ENCODE data around the gene VMAC. TPM values are rescaled to one million over a fixed set of nuclear protein-coding genes. Genes with fewer than 3 reads are reported as not detected.

VMAC gene
- total and polyA plus RNA-seq, 2 donors (not counting 3 experiments of a cell fraction or from before 2014, with no cell fraction given), result 4.7 to 6.9 TPM

DNA sequence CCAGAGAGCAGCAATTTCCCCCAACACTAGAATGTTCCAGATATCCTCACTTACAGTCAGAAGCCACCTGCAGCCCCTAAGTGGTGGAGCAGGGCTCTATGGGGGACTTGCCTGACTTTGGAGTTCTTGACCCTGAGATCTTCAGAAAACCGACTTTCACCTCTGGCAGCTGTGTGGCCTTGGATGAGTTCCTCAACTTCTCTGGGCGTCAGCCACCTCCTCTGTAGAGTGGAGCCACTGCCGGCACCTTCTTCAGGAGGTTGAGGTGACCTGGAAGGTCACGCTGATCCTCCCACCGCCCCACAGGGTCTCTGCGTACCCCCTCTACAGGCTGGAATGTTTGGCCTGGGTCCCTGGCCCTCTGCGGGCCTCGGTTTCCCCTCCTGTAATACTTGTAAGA lies 27.2 kb upstream of the VMAC start:
- intact Hi-C loops (cut with micrococcal nuclease), result no loop called here
- no TSS peak for BruUV-seq (replicated peaks)
- POLR2A ChIA-PET, result no interaction called here

More for the DNA sequence above, 27.2 kb upstream of the VMAC start:
- Histone ChIP-seq H3K4me3 (replicated peaks in 1 of 3; ENCODE audit: insufficient read depth in 1 of 3, low read depth in 1 of 3, low read length in 3 of 3) (no peak overlapping the region), H3K4me2 (ENCODE audit: insufficient read depth, low read length) (no peak overlapping the region), H2AFZ (ENCODE audit: low read depth, low read length) (no peak overlapping the region), H4K20me1 (replicated peaks; ENCODE audit: control insufficient read depth, extremely low read depth, insufficient read depth, low read length) (no peaks in the 10 kb centered on the region), H3K9ac (replicated peaks; ENCODE audit: extremely low read depth, insufficient read depth, low read length) (no peak overlapping the region), H3K79me2 (ENCODE audit: control insufficient read depth, insufficient read depth, low read length) (no peaks in the 10 kb centered on the region), H3K4me1 (ENCODE audit: control insufficient read depth, extremely low read depth, insufficient read depth, low read length) (no peaks in the 10 kb centered on the region), H3K27me3 (ENCODE audit: control insufficient read depth in 2 of 2, insufficient read depth in 2 of 2, low read length in 2 of 2) (peaks cover 0 to 3% of the 10 kb centered on the region in 2 experiments), H3K9me1 (replicated peaks; ENCODE audit: control insufficient read depth, extremely low read depth, insufficient read depth, low read length) (no peaks in the 10 kb centered on the region), H3K27ac (ENCODE audit: insufficient read depth, low read depth, low read length) (no peak overlapping the region), H3K9me3 (replicated peaks; ENCODE audit: control insufficient read depth, insufficient read depth, low read length) (no peaks in the 10 kb centered on the region), H3K36me3 (ENCODE audit: control insufficient read depth in 2 of 2, extremely low read depth in 1 of 2, insufficient read depth in 2 of 2, low read length in 2 of 2) (no peaks in the 10 kb centered on the region)
- no peak for FAIRE-seq
- TF ChIP-seq JUN (IDR thresholded peaks at IDR 0.05; ENCODE audit: borderline replicate concordance, insufficient read depth, insufficient read length, low read depth), result no peak
- TF ChIP-seq EZH2 (IDR thresholded peaks at IDR 0.05; ENCODE audit: borderline replicate concordance, low read depth, low read length, severe bottlenecking), result no peak
- no peak for TF ChIP-seq MYC (IDR thresholded peaks at IDR 0.05; ENCODE audit: low read depth, low read length)
- no peak for TF ChIP-seq POLR2A (IDR thresholded peaks at IDR 0.05; ENCODE audit: low read depth, low read length)
- no peak for TF ChIP-seq FOS (IDR thresholded peaks at IDR 0.05; ENCODE audit: borderline replicate concordance, insufficient read depth, low read length)
- TF ChIP-seq, protein P1, sequence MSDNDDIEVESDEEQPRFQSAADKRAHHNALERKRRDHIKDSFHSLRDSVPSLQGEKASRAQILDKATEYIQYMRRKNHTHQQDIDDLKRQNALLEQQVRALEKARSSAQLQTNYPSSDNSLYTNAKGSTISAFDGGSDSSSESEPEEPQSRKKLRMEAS (IDR thresholded peaks at IDR 0.05; ENCODE audit: insufficient read depth, insufficient read length), result no peak
- TF ChIP-seq, protein P2, sequence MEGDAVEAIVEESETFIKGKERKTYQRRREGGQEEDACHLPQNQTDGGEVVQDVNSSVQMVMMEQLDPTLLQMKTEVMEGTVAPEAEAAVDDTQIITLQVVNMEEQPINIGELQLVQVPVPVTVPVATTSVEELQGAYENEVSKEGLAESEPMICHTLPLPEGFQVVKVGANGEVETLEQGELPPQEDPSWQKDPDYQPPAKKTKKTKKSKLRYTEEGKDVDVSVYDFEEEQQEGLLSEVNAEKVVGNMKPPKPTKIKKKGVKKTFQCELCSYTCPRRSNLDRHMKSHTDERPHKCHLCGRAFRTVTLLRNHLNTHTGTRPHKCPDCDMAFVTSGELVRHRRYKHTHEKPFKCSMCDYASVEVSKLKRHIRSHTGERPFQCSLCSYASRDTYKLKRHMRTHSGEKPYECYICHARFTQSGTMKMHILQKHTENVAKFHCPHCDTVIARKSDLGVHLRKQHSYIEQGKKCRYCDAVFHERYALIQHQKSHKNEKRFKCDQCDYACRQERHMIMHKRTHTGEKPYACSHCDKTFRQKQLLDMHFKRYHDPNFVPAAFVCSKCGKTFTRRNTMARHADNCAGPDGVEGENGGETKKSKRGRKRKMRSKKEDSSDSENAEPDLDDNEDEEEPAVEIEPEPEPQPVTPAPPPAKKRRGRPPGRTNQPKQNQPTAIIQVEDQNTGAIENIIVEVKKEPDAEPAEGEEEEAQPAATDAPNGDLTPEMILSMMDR (IDR thresholded peaks at IDR 0.05; ENCODE audit: extremely low read depth in 1 of 2, insufficient read depth in 1 of 2, low read depth in 1 of 2, low read length in 2 of 2), result no peak
- no peak for TF ChIP-seq GATA2 (IDR thresholded peaks at IDR 0.05; ENCODE audit: insufficient read depth, insufficient read length, low read depth, low read length)
- no peak for TF ChIP-seq POLR2AphosphoS5 (IDR thresholded peaks at IDR 0.05; ENCODE audit: insufficient read depth, low read depth, low read length)
- CTCF ChIA-PET, result interaction anchor here (1.0 kb wide), 1 partner anchor 74 kb away, joined by 3 read pairs; no protein-coding TSS in a partner anchor
- no peak for DNase-seq (ENCODE audit: low read depth, low spot score)
- dilution Hi-C loops (cut with MboI; ENCODE audit: extremely low pct_ligation_motif_present, low sequenced_read_pairs), result no loop called here
